Omental fat pad (tissue), 4 donors: ENCODE results near the gene RND1. TPM values are rescaled to one million over a fixed set of nuclear protein-coding genes. Genes with fewer than 3 reads are reported as not detected.

Experiments
- ATAC-seq: fragments of 150-250 bp; one replicate; pipeline ENCODE4 v1.9.1; 2016; ENCODE audit warnings: mild to moderate bottlenecking, moderate library complexity; ENCODE audit not compliant: low FRiP score
- DNase-seq: peaks from one replicate; pipeline ENCODE4 v3.0.0-alpha.2; 2019; ENCODE audit warnings: low spot score
- total RNA-seq, 4 donors: library from RNA; depleted of rRNA; stranded (reverse); fragments of >200 nt; gene quantifications; one replicate each; pipeline ENCODE4 v1.1.0, GENCODE V29; 2016
- TF ChIP-seq, protein P1 (sequence below), 3 donors: fragments of 450-650 bp; IDR thresholded peaks; one replicate each; pipeline ENCODE4 v1.5.1; 2016 to 2017; ENCODE audit warnings: antibody characterized with exemption in 3 of 3, mild to moderate bottlenecking in 3 of 3, moderate library complexity in 2 of 3

RND1 gene
- total RNA-seq, 4 donors from 2014 or later: 1.3 to 5.8 (median 4.6) TPM

DNA sequence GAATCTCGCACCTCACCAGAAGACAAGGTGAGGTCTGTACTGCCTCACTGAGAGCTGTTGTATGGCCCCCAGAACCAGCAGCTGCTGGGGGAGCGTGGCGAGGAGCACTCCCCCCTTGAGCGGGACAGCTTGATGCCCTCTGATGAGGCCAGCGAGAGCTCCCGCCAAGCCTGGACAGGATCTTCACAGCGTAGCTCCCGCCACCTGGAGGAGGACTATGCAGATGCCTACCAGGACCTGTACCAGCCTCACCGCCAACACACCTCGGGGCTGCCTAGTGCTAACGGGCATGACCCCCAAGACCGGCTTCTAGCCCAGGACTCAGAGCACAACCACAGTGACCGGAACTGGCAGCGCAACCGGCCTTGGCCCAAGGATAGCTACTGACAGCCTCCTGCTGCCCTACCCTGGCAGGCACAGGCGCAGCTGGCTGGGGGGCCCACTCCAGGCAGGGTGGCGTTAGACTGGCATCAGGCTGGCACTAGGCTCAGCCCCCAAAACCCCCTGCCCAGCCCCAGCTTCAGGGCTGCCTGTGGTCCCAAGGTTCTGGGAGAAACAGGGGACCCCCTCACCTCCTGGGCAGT is 38.1 kb downstream of the RND1 start:
- TF ChIP-seq, protein P1, sequence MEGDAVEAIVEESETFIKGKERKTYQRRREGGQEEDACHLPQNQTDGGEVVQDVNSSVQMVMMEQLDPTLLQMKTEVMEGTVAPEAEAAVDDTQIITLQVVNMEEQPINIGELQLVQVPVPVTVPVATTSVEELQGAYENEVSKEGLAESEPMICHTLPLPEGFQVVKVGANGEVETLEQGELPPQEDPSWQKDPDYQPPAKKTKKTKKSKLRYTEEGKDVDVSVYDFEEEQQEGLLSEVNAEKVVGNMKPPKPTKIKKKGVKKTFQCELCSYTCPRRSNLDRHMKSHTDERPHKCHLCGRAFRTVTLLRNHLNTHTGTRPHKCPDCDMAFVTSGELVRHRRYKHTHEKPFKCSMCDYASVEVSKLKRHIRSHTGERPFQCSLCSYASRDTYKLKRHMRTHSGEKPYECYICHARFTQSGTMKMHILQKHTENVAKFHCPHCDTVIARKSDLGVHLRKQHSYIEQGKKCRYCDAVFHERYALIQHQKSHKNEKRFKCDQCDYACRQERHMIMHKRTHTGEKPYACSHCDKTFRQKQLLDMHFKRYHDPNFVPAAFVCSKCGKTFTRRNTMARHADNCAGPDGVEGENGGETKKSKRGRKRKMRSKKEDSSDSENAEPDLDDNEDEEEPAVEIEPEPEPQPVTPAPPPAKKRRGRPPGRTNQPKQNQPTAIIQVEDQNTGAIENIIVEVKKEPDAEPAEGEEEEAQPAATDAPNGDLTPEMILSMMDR (IDR thresholded peaks at IDR 0.05): no peak
- ATAC-seq (no peak), DNase-seq (no peak)

GRCh38 chr12:48827026-48827425 is 38.6 kb downstream of the RND1 start:
- DNase-seq (no peak), ATAC-seq (no peak)

GRCh38 chr12:48826209-48826855 is 39.3 kb downstream of the RND1 start:
- DNase-seq (no peak), ATAC-seq (no peak)
- TF ChIP-seq, protein P1 (IDR thresholded peaks at IDR 0.05): no peak

More at GRCh38 chr12:48827026-48827425, 38.6 kb downstream of the RND1 start:
- TF ChIP-seq, protein P1 (IDR thresholded peaks at IDR 0.05): no peak

DNA sequence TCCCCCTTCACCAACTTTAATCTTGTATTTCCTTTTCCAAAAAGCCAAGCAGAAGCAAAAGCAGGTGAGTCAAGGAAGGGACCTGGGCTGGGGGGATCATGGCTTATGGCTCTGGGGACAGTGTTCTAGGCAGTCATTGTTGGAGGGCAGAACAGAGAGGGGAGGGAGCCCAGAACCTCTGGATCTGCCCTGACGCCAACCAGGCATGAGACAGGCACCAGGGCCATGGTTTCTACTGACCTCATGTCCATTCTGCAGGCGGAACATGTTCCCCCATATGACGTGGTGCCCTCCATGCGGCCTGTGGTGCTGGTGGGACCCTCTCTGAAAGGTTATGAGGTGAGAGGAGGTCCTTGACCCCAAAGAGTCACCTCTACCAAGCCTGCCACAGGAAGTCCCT is 40.8 kb downstream of the RND1 start:
- no peak for ATAC-seq
- DNase-seq: no peak
- TF ChIP-seq, protein P1 (IDR thresholded peaks at IDR 0.05): no peak

- TF ChIP-seq, protein P1 (IDR thresholded peaks at IDR 0.05): no peak
- ATAC-seq (no peak), DNase-seq (no peak)
These were observed 41.6 kb downstream of the RND1 start for GRCh38 chr12:48824112-48824511.

DNA sequence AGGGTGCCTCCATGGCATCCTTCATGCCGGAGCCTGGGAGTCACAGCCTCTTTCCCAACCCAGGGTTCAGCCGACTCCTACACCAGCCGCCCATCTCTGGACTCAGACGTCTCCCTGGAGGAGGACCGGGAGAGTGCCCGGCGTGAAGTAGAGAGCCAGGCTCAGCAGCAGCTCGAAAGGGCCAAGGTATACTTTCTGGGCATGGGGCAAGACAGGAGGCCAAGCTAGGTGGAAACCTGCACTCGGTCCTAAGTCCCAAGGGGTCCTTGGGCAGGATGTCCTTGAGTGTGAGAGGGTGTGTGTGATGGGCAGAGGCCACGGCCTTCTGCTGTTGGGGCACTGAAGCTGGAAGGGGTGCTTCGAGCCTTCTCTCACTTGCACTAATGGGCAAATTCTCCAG is 42.4 kb downstream of the RND1 start:
- no peak for ATAC-seq
- TF ChIP-seq, protein P1 (IDR thresholded peaks at IDR 0.05): no peak
- DNase-seq: no peak

- ATAC-seq: no peak
- TF ChIP-seq, protein P1 (IDR thresholded peaks at IDR 0.05): no peak
- DNase-seq: no peak
These were observed 43.0 kb downstream of the RND1 start for GRCh38 chr12:48822711-48823110.
